Measurements from ENCODE around the gene MICALL2.
"Not testable (repeated sequence)": the region's sequence is repeated elsewhere in the genome, so short reads cannot be mapped to it uniquely, and the experiment has no call there.

- not testable (repeated sequence) for TF ChIP-seq CTCF (IDR thresholded peaks at IDR 0.05; ENCODE audit: low read depth, low read length); POLR2A (IDR thresholded peaks at IDR 0.05; ENCODE audit: extremely low read depth, insufficient read length)
Measured at GRCh38 chr7:1443587-1444200, 15.6 kb downstream of the MICALL2 start.

All from NB4 (cell line).